ENCODE results near the gene PNMA8A.

PNMA8A gene

DNA sequence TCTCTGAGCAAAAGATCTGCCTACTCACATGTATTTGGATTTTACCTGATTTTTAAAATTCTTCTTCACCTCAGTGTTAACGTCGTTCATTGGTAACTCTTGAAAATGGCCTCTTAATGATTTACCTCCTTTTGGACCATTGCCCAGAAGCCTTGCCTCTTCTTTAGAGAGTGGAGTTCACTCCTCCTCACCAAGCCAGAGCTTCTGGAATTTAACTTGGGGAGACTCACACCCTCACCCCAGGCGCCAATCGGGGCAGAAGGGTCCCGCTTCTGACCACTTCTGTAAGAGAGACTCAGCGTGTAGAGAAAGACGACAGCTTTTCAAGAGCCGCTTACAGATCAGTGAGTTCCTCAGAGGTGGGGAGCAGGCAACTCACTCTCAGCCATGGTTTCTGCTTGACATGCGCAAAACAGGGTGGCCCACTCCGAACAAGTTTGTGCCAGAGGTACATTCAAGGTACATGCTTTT, 45.3 kb downstream of the PNMA8A start:
- peak; percentile 44 for DNase-seq

DNA sequence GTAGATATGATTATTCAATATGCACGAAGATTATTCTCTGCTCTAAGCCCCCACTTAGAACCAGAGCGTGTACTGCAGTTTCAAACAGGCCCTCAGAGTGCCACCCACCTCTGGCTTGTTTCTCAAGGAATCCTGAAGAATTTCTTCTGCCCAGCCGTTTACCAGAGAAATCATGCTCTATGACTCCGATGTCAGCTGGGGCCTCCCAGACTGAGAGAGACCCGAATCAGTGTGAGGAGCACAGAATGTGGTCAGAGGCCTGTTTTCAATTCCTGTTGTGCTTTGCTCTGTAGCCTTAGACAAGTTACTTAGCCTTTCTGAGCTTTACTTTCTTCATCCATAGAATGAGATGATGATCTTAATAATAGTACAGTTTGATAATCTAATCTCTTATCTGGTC, 48.2 kb downstream of the PNMA8A start:
- no peak for DNase-seq

DNA sequence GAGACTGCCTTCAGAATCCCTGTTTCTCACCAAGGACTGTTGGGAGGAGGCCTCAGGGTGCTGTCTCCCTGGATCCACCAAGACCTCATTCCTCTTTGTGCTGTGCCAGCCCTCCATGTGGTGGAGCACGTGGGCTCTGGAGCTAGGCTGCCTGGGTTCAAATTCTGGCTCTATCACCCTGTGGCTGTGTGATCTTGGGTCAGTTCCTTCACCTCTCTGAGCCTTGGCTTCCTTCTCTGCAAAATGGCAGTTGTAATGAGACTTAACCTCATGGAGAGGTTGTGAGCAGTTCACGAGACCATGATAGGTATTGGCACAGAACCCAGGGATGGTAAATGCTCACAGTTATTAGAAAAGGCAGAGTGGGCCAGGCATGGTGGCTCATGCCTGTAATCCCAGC, 49.0 kb downstream of the PNMA8A start:
- no peak for DNase-seq

DNA sequence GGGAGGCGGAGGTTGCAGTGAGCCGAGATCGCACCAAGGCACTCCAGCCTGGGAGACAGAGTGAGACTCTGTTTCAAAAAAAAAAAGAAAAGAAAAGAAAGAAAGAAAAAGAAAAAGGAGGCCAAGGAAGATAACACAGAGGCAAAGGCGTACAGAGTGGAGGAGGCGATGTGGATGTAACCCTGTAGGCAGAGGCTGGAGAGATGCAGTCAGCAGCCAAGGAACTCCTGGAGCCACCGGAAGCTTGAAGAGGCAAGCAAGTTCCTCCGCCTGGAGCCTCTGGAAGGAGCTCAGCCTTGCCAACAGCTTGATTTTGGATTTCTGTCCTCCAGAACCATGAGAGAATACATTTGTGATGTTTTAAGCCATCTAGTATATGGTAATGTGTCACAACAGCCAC, 51.3 kb downstream of the PNMA8A start:
- no peak for DNase-seq

Measured in RPMI8226 (cell line).